ENCODE data around the gene APPL1. TPM values are rescaled to one million over a fixed set of nuclear protein-coding genes. Genes with fewer than 3 reads are reported as not detected.

The APPL1 gene
- total and polyA plus RNA-seq, 2 of the 4 experiments (the other 2 are of a cell fraction): 9.6 to 46.2 TPM

DNA sequence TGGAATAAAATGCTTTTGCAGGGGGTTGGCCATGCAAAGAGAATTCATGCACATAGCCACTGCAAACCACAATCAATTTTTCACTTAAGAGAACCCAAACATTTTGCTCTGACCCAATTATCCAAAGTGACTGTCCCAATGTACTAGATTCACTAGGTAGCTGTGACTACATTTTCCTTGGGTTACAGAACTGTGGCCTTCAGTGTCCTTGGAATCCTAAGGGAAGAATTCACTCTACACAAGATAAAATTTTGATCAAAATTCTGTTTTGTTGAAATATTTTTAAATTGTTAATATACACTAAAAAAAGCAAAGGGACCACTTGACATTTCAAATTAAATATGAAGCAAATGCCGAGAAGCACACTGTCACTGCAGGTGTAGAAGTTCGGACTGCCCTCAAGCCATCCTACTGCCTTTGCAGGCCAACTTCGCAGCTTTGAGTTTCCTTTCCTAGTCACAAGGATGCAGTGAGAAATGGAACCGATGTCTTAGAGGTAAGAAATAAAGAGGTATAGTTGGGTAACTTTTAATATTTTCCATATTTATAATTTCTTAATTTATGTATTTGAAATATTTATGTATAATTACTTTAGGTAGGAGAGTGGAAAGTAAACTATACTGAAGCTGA, 65.5 kb downstream of the APPL1 start:
- Histone ChIP-seq H2BK5ac (ENCODE audit: low read depth, low read length, poor library complexity, severe bottlenecking) (no peak overlapping the region), H3K4me2 (ENCODE audit: low read depth, low read length) (no peak overlapping the region), H3K23ac (ENCODE audit: low read depth, low read length) (no peak overlapping the region), H2AK5ac (ENCODE audit: low read depth, low read length) (no peak overlapping the region), H3K27ac (ENCODE audit: insufficient read depth, low read length) (no peak overlapping the region), H4K91ac (ENCODE audit: insufficient read depth, low read depth, low read length) (no peak overlapping the region), H2BK120ac (ENCODE audit: low read depth, low read length) (no peak overlapping the region), H3K4me3 (ENCODE audit: insufficient read depth, low read depth, low read length) (no peak overlapping the region), H4K20me1 (ENCODE audit: insufficient read depth, low read length) (no peaks in the 10 kb centered on the region), H3K9ac (ENCODE audit: low read depth, low read length) (no peak overlapping the region), H2BK15ac (ENCODE audit: low read depth, low read length) (no peak overlapping the region), H4K5ac (ENCODE audit: low read depth, low read length) (no peak overlapping the region), H3K36me3 (ENCODE audit: control insufficient read depth, insufficient read depth, low read length) (no peaks in the 10 kb centered on the region), H2BK20ac (ENCODE audit: low read depth, low read length) (no peak overlapping the region), H3K18ac (ENCODE audit: low read depth, low read length) (no peak overlapping the region), H3K14ac (replicated peaks; ENCODE audit: low read depth, low read length) (no peak overlapping the region), H3K27me3 (ENCODE audit: control insufficient read depth, insufficient read depth, low read length) (peaks cover 4% of the 10 kb centered on the region), H3K4ac (ENCODE audit: low read depth, low read length) (no peak overlapping the region), H3K79me1 (ENCODE audit: low read depth in 1 of 2, low read length in 2 of 2) (no peaks in the 10 kb centered on the region), H4K8ac (ENCODE audit: low read depth in 2 of 2, low read length in 2 of 2) (no peak overlapping the region), H3K4me1 (ENCODE audit: control insufficient read depth, insufficient read depth, low read length) (no peaks in the 10 kb centered on the region), H3K9me3 (ENCODE audit: control insufficient read depth, insufficient read depth, low read length) (no peaks in the 10 kb centered on the region), H3K9me1 (ENCODE audit: insufficient read depth, low read length) (no peaks in the 10 kb centered on the region), H3K56ac (ENCODE audit: extremely low read depth, insufficient read depth, low read length) (no peak overlapping the region), H2AK9ac (replicated peaks; ENCODE audit: low read depth, low read length, poor library complexity) (no peak overlapping the region), H2AFZ (replicated peaks; ENCODE audit: low read length, poor library complexity) (no peak overlapping the region)
- intact Hi-C loops (cut with micrococcal nuclease) (no loop called here), in situ Hi-C loops (cut with MboI; ENCODE audit: low sequenced_read_pairs) (no loop called here), dilution Hi-C loops (cut with HindIII; ENCODE audit: low sequenced_read_pairs, unreplicated experiment) (no loop called here)
- WGBS, 2 experiments (ENCODE audit: extremely low coverage in 2 of 2, insufficient read length in 1 of 2): no CpG with 5 or more reads among the region's 4 CpGs
- DNase-seq: no peak
- BruUV-seq (replicated peaks): no TSS peak
- CTCF ChIA-PET: no interaction called here
- ATAC-seq (ENCODE audit: low read depth): no peak
- POLR2A ChIA-PET (ENCODE audit: unreplicated experiment): no interaction called here
- TF ChIP-seq RAD21 (IDR thresholded peaks at IDR 0.05; ENCODE audit: low read length) (no peak), RFX5 (IDR thresholded peaks at IDR 0.05; ENCODE audit: low read depth, low read length) (no peak), BHLHE40 (IDR thresholded peaks at IDR 0.05; ENCODE audit: low read depth, low read length) (no peak), RCOR1 (IDR thresholded peaks at IDR 0.05; ENCODE audit: insufficient replicate concordance, low read length) (no peak), FOS (IDR thresholded peaks at IDR 0.05; ENCODE audit: low read depth, low read length) (no peak), ELK1 (IDR thresholded peaks at IDR 0.05; ENCODE audit: borderline replicate concordance, low read depth, low read length) (no peak), POLR2A (IDR thresholded peaks at IDR 0.05; ENCODE audit: low read depth, low read length) (no peak), NFE2L2 (IDR thresholded peaks at IDR 0.05; ENCODE audit: low read depth, low read length) (no peak), MXI1 (IDR thresholded peaks at IDR 0.05; ENCODE audit: borderline replicate concordance, low read depth, low read length) (no peak), MAZ (IDR thresholded peaks at IDR 0.05; ENCODE audit: borderline replicate concordance, low read depth, low read length) (no peak), MAFK (IDR thresholded peaks at IDR 0.05; ENCODE audit: low read depth, low read length) (no peak), SMC3 (IDR thresholded peaks at IDR 0.05; ENCODE audit: low read depth, low read length) (no peak), CEBPB (IDR thresholded peaks at IDR 0.05; ENCODE audit: low read depth, low read length) (no peak), CHD1 (IDR thresholded peaks at IDR 0.05; ENCODE audit: low read depth, low read length) (no peak)
- TF ChIP-seq, protein P1, sequence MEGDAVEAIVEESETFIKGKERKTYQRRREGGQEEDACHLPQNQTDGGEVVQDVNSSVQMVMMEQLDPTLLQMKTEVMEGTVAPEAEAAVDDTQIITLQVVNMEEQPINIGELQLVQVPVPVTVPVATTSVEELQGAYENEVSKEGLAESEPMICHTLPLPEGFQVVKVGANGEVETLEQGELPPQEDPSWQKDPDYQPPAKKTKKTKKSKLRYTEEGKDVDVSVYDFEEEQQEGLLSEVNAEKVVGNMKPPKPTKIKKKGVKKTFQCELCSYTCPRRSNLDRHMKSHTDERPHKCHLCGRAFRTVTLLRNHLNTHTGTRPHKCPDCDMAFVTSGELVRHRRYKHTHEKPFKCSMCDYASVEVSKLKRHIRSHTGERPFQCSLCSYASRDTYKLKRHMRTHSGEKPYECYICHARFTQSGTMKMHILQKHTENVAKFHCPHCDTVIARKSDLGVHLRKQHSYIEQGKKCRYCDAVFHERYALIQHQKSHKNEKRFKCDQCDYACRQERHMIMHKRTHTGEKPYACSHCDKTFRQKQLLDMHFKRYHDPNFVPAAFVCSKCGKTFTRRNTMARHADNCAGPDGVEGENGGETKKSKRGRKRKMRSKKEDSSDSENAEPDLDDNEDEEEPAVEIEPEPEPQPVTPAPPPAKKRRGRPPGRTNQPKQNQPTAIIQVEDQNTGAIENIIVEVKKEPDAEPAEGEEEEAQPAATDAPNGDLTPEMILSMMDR (conservative IDR thresholded peaks at IDR 0.05; ENCODE audit: low read depth, low read length): no peak
- TF ChIP-seq, protein P2, sequence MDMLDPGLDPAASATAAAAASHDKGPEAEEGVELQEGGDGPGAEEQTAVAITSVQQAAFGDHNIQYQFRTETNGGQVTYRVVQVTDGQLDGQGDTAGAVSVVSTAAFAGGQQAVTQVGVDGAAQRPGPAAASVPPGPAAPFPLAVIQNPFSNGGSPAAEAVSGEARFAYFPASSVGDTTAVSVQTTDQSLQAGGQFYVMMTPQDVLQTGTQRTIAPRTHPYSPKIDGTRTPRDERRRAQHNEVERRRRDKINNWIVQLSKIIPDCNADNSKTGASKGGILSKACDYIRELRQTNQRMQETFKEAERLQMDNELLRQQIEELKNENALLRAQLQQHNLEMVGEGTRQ (IDR thresholded peaks at IDR 0.05; ENCODE audit: low read depth, low read length): no peak

Data from IMR-90 (cell line).